Gastroesophageal sphincter (tissue), 3 donors: Measurements from ENCODE around the gene CARD14.

Experiments
- CTCF ChIP-seq, 4 experiments: fragments of 200-600 bp in 2 of 4; fragments of 450-650 bp in 2 of 4; sonication (generic) in 1 of 4; IDR thresholded peaks; one replicate each; pipeline ENCODE4 v1.5.1; 2017 to 2019; ENCODE audit warnings: antibody characterized with exemption in 4 of 4, mild to moderate bottlenecking in 2 of 4, moderate library complexity in 2 of 4
- EP300 ChIP-seq: sonication (generic); formaldehyde crosslinking; IDR thresholded peaks from one replicate; pipeline ENCODE4 v1.6.1; 2017; ENCODE audit warnings: antibody characterized with exemption, mild to moderate bottlenecking
- POLR2A ChIP-seq, 2 donors: fragments of 450-650 bp; IDR thresholded peaks; one replicate each; pipeline ENCODE4 v1.6.1; 2017; ENCODE audit warnings: antibody characterized with exemption in 2 of 2, mild to moderate bottlenecking in 2 of 2, moderate library complexity in 1 of 2
- POLR2AphosphoS5 ChIP-seq: sonication (generic); formaldehyde crosslinking; IDR thresholded peaks from one replicate; pipeline ENCODE4 v1.6.1; 2017; ENCODE audit warnings: antibody characterized with exemption

GRCh38 chr17:80152081-80152702 is 17.6 kb upstream of the CARD14 start:
- TF ChIP-seq CTCF (IDR thresholded peaks at IDR 0.05) (no peak), EP300 (no peak), POLR2AphosphoS5 (no peak), POLR2A (IDR thresholded peaks at IDR 0.05) (no peak)
